Bone marrow (tissue), 2 donors: ENCODE data around the gene USF2.
A peak's percentile ranks its signal among the peaks of the same experiment; 100 is the strongest.
"Not testable (repeated sequence)": the region's sequence is repeated elsewhere in the genome, so short reads cannot be mapped to it uniquely, and the experiment has no call there.

Experiments used
- DNase-seq, 2 donors: peaks; one replicate each; lab custom pipeline; 2025; lab: John Stamatoyannopoulos, UW

The USF2 gene

DNA sequence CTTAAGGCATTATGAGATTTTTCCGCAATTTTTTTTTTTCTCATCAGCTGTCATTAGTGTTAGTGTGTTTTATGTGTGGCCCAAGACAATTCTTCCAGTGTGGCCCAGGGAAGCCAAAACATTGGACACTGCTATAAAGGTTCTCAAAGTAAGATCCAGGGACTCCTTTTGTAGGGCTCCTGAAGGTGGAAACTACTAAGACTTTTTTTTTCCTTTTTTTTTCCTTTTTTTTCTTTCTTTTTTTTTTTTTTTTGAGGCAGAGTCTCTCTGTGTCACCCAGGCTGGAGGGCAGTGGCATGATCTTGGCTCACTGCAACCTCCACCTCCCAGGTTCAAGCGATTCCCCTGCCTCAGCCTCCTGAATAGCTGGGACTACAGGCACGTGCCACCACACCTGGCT, 16.7 kb downstream of the USF2 start:
- DNase-seq: not testable (repeated sequence)

- not testable (repeated sequence) for DNase-seq
Measured at GRCh38 chr19:35286101-35286500, 17.3 kb downstream of the USF2 start.

GRCh38 chr19:35287713-35288112, 19.0 kb downstream of the USF2 start:
- DNase-seq: no peak

DNA sequence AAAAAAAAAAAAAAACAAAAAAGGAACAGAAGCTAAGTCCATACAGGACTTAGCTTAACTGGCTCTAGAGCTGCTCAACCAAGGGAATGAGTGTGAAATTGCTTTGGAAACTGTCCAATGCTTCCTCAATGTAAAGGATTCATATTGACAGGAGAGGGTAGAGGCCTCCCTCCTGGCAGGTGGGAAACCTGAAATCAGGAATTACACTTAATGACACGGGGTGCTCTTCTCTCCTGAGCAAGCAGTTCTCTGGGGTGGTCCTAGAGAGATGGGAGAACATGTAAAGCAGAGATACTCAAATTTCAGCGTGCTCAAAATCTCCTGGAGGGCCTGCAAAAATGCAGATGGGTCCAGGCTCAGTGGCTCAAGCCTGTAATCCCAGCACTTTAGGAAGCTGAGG, 19.6 kb downstream of the USF2 start:
- DNase-seq: no peak

- DNase-seq: no peak
Measured at GRCh38 chr19:35288906-35289305, 20.1 kb downstream of the USF2 start.

GRCh38 chr19:35290381-35291127, 21.8 kb downstream of the USF2 start:
- no peak for DNase-seq

DNA sequence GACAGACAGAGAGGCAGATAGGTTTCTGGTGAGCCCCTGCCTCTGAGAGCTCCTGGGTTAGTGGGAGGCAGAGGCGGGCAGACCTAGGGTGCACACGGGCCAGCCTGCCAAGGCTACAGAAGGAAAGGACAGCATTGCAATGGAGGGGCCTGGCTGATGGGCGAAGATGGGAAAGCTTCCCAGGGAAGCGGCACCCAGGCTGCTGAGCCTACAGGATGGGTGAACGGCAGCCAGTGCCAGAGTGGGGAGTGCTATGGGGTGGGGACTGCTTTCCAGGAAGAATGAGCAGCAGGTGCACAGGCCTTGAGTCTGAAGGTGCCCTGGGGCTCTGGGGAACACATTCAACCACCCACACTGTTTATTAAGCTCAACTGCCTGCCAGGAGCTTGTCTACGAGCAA, 22.5 kb downstream of the USF2 start:
- no peak for DNase-seq

DNA sequence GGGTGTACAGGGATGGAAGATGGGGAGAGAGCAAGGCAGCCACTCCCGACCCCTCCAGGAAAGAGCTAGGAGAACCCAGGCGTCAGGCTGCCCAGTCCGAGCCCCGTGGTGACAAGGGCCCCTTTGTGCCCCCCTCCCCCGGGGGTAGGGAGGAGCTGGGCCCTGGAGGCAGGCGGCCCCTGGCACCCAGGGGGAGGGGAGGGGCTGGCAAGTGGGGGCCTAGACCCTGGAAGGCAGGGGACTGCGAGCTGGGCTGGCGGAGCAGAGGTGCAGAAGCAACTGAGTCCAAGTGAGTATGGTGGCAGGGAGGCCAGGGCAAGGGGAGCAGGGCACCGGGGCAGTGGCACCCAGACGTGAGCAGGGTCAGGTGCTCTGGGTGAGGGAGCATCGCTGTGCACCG, 23.2 kb downstream of the USF2 start, which contains the start of gene MAG:
Gene MAG (plus strand): TSS at position 246 of the 400 bp plus-strand sequence. CDS start 3,248 bp downstream, outside the sequence.
- no peak for DNase-seq

DNA sequence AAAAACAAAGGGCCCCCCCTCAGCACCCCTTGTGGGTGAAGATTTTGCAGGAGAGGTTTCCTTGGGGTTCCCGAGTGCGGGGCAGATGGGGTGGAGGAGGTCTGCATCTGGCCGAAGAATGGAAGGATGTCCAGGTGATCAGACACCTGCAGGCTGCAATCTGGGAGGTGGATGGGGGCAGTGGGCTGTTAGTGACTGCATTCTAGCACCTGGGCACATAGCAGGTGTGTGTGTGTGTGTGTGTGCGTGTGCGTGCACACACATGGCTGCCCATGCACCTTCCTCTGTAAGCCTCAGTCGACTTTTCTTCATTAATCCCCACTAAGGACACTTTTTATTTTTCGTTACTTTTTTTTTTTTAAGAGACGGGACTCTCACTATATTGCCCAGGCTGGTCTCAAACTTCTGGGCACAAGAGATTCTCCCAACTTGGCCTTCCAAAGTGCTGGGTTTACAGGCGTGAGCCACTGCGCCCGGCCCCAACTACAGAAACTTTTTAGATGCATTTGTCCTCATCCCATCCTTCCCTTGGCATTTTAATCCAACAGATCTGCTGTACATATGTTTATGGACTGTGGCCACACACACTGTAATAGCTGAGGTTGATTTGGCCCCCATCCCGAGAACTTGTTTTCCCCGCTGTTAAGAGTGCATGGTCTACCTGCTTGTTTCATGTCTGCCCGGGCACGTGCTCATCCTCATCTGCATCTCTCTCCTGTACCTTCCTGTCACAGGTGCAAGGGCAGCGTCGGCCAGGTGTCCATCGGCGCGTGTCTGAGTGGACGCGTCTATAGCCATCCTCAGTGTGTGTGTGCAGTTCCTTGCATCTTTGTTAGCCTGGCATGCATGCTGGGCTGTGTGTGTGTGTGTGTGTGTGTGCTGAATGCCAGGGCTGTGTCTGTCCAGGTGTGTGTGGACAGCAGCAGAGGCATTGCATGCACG, 23.9 kb downstream of the USF2 start:
- no peak for DNase-seq

GRCh38 chr19:35293363-35293739, 24.6 kb downstream of the USF2 start:
- DNase-seq: no peak

DNA sequence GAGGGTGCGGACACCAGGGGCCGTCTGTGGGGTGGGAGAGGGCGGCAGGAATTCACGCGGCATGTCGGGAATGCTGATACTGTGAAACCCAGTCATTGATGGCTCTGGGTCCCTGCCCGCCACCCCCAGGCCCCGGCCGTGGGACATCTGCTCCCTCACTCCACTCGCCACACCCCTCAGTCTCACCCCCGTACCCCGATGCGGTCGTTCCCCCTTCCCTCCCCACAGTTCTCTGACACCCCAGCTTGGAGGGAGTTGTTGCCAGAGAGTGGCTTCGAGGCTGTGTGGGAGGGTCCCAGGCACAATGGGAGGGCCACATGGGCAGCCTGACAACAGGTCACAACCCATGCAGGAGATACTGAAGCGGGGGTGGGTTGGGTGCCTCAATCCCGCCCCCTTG, 25.0 kb downstream of the USF2 start:
- no peak for DNase-seq

GRCh38 chr19:35294328-35294727, 25.6 kb downstream of the USF2 start:
- DNase-seq: no peak

- no peak for DNase-seq
Measured at GRCh38 chr19:35294859-35295791, 26.4 kb downstream of the USF2 start.

DNA sequence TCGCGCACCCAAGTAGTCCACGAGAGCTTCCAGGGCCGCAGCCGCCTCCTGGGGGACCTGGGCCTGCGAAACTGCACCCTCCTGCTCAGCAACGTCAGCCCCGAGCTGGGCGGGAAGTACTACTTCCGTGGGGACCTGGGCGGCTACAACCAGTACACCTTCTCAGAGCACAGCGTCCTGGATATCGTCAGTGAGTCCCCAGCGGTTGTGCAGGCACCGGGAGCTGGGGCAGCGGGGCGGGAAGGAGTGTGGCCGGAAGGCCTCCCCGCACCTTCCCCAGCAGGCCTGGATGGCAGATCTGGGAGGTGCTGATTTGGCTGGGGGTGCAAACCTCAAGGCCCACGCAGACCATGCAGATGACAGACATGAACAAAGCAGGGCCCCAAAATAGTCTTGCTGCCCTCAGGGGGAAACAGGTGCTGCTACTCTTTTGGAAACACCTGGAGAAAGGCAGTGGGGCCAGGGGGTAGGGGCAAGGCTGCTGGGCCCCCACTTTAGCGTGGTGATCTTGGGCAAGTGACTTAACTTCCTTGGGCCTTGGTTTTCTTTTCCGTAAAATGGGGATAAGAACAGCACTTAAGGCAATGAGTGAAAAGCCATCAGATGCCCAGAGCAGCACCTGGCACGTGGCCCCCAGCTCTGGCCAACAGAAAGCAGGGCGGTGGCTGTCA, 27.2 kb downstream of the USF2 start:
- peak in 1 of 2 donors; percentile 15 for DNase-seq

DNA sequence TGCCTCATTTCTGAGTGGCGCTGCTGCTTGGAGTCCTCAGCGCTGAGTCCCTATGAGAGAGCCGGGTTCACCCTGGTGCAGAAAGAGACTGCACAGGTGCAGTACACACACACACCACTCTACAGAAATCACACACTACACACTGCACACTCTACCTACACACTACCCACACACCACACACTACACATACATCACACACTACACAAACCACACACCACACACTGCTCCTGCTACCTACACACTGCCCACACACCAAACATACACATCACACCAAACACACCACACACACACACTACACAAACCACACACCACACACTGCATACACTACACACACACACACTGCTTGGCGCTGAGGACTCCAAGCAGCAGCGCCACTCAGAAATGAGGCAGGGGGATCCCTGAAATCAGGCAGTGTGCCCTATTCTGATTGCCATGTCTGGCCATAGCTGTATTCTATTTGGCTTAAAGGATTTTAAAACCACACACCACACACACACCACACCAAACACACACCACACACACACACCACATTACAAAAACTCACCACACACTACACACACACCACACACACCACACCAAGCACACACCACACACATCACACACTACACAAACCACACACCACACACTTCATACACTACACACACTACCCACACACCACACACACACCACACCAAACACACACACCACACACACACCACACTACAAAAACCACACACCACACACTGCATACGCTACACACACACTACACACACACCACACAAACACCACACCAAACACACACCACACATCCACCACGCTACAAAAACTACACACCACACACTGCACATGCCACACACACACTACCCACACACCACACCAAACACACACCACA, 28.1 kb downstream of the USF2 start:
- DNase-seq: no peak

GRCh38 chr19:35297515-35297848, 28.7 kb downstream of the USF2 start:
- no peak for DNase-seq

DNA sequence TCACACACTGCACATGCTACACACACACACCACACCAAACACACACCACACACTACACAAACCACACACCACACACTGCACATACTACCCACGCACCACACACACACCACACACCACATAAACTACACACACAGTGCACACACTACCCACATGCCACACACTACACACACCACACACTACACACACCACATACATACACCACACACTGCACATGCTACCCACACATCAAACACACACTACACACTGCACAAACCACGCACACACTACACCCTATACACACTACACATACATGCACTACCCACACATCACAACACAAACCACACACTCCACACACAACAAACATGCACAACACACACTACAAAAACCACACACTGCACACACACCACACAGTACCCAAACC, 29.2 kb downstream of the USF2 start:
- DNase-seq: no peak

DNA sequence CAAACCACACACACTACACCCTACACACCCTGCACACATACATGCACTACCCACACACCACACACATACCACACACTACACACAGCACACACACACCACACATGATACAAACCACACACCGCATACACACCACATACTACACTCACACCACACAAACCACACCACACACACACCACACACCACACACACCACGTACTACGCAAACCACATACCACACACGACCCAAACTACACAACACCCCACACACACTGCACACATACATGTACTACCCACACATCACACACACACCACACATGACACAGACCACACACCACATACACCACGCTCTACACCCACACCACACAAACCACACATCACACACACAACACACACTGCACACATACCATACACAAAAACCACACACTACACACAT, 29.8 kb downstream of the USF2 start:
- DNase-seq: no peak

GRCh38 chr19:35299523-35300338, 31.0 kb downstream of the USF2 start:
- DNase-seq: no peak

- no peak for DNase-seq
Measured at GRCh38 chr19:35300339-35300649, 31.5 kb downstream of the USF2 start.
